CD4-positive, CD25-positive, alpha-beta regulatory T cell (primary cell): ENCODE measurements around the gene PLXNB3. TPM values are rescaled to one million over a fixed set of nuclear protein-coding genes. Genes with fewer than 3 reads are reported as not detected.
"Not testable (repeated sequence)": the region's sequence is repeated elsewhere in the genome, so short reads cannot be mapped to it uniquely, and the experiment has no call there.

Source experiments
- ATAC-seq, 2 donors: fragments of 150-1000 bp; cut with Tn5 transposase; one replicate each; pipeline ENCODE4 v1.10.0; 2021; ENCODE audit warnings: low read depth in 2 of 2, moderate number of reproducible peaks in 2 of 2, moderate library complexity in 1 of 2
- DNase-seq, 3 donors: peaks; one replicate each; pipeline versions ENCODE4 v3.0.0 to v3.0.0-alpha.2; 2012 to 2022; ENCODE audit warnings: mixed read lengths in 1 of 3
- H3K27ac ChIP-seq: one replicate; pipeline ENCODE4 v1.7.0; 2013; ENCODE audit warnings: mild to moderate bottlenecking, low read length; ENCODE audit not compliant: insufficient read depth, poor library complexity, severe bottlenecking
- H3K27me3 ChIP-seq: one replicate; pipeline ENCODE4 v1.7.0; 2013; ENCODE audit warnings: low read length; ENCODE audit not compliant: control insufficient read depth, insufficient read depth
- H3K36me3 ChIP-seq: one replicate; pipeline ENCODE4 v1.7.0; 2013; ENCODE audit warnings: mild to moderate bottlenecking, low read length, moderate library complexity; ENCODE audit not compliant: control insufficient read depth, insufficient read depth
- H3K4me1 ChIP-seq: 2 replicates; pipeline ENCODE4 v1.7.0; 2013; ENCODE audit warnings: mild to moderate bottlenecking, low read length; ENCODE audit not compliant: insufficient read depth, control insufficient read depth, poor library complexity, severe bottlenecking
- H3K4me3 ChIP-seq: one replicate; pipeline ENCODE4 v1.7.0; 2013; ENCODE audit warnings: low read depth, mild to moderate bottlenecking, low read length, moderate library complexity
- H3K9me3 ChIP-seq, 2 experiments: 1 replicate in 1 of 2; 2 replicates in 1 of 2; pipeline ENCODE4 v1.7.0; 2013; ENCODE audit warnings: low read length in 2 of 2, mild to moderate bottlenecking in 1 of 2, moderate library complexity in 1 of 2; ENCODE audit not compliant: control insufficient read depth in 2 of 2
- H3K27ac Mint-ChIP-seq, 3 donors: one replicate each; pipeline ENCODE4 v1.8.0; 2020 to 2022; ENCODE audit warnings: mild to moderate bottlenecking in 3 of 3, mixed read lengths in 3 of 3, moderate library complexity in 2 of 3
- H3K27me3 Mint-ChIP-seq: one replicate; pipeline ENCODE4 v1.8.0; 2022; ENCODE audit warnings: mild to moderate bottlenecking, mixed read lengths
- H3K36me3 Mint-ChIP-seq: one replicate; pipeline ENCODE4 v1.8.0; 2020; ENCODE audit warnings: mixed read lengths
- H3K4me1 Mint-ChIP-seq, 4 donors: one replicate each; pipeline ENCODE4 v1.8.0; 2020 to 2022; ENCODE audit warnings: mixed read lengths in 4 of 4, mild to moderate bottlenecking in 1 of 4
- H3K4me3 Mint-ChIP-seq, 4 donors: one replicate each; pipeline ENCODE4 v1.8.0; 2020 to 2022; ENCODE audit warnings: mild to moderate bottlenecking in 4 of 4, mixed read lengths in 4 of 4, moderate library complexity in 3 of 4
- H3K9me3 Mint-ChIP-seq, 7 donors: one replicate each; pipeline ENCODE4 v1.8.0; 2020 to 2022; ENCODE audit warnings: mixed read lengths in 7 of 7, mild to moderate bottlenecking in 3 of 7, moderate library complexity in 2 of 7
- polyA plus RNA-seq, 4 donors: library from polyadenylated mRNA; unstranded; fragments of 300-500 nt; fragmentation: Illumina TruSeq; gene quantifications; one replicate each; pipeline ENCODE4 v1.2.3, GENCODE V29; 2021
- total RNA-seq: library from RNA; stranded (reverse); gene quantifications from one replicate; pipeline ENCODE4 v1.2.3, GENCODE V29; 2022

PLXNB3 gene
- total and polyA plus RNA-seq, 5 donors from 2014 or later, result 0.52 TPM; not detected in 4

DNA sequence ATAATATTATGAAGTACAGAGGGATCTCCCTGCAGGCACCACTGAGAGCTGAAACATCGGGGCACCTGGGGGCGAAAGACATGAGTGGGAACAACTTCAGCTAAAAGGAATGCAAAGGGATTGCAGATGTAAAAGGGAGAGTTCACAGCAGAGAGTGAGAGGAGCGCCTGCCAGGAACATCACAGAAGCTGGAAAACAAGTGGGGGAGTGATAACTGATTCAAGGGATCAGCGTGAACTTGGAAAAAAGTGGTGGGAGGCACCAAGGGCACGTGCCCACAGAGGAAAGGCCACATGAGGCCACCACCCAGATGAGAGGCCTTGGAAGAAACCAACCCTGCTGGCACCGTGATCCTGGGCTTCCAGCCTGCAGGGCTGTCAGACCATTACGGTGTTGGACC, 15.0 kb upstream of the PLXNB3 start:
- not testable (repeated sequence) for H3K36me3 ChIP-seq, H3K9me3 Mint-ChIP-seq, DNase-seq, H3K4me3 ChIP-seq, H3K4me3 Mint-ChIP-seq, ATAC-seq, H3K4me1 Mint-ChIP-seq, H3K9me3 ChIP-seq, H3K36me3 Mint-ChIP-seq, H3K27ac Mint-ChIP-seq, H3K4me1 ChIP-seq, H3K27ac ChIP-seq, H3K27me3 ChIP-seq
- H3K27me3 Mint-ChIP-seq, result peaks cover 10% of the 10 kb centered on the region

DNA sequence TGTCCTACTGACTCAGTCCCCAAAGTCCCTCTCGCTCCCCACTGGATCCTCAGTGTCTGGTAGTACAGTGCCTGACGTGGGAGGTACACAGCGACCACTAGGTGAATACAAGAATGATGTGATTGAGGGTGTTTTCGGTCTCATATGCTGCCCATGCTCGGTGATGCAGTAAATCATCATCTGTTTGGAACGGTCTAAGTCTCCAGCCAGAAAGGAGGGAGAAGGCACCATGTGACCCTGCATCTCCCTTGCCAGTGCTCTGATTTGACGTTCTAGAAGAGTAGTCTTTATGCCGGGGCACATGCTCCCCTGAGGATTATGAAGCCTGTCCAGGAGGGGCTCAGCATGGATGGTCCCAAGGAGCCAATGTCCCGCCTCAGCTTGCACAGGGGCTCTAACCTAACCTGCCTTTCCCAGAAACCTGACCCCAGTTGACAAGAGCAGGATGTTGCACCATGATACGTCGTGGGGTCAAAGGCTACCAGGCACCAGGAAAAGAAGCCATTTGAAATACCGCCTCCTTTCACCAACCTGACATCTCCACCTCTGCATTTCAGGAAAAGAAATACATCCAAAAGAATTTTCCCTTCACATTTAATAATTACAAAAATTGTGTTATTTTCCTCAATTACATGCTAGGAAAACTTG, 13.8 kb upstream of the PLXNB3 start:
- Mint-ChIP-seq H3K4me1 (no peaks in the 10 kb centered on the region), H3K27ac (no peak overlapping the region), H3K27me3 (peaks cover 10% of the 10 kb centered on the region), H3K4me3 (no peak overlapping the region), H3K9me3 (no peaks in the 10 kb centered on the region), H3K36me3 (no peaks in the 10 kb centered on the region)
- Histone ChIP-seq H3K4me1 (no peaks in the 10 kb centered on the region), H3K36me3 (no peaks in the 10 kb centered on the region), H3K27ac (no peak overlapping the region), H3K4me3 (no peak overlapping the region), H3K27me3 (no peaks in the 10 kb centered on the region), H3K9me3 (no peaks in the 10 kb centered on the region)
- no peak for ATAC-seq
- DNase-seq, result no peak

DNA sequence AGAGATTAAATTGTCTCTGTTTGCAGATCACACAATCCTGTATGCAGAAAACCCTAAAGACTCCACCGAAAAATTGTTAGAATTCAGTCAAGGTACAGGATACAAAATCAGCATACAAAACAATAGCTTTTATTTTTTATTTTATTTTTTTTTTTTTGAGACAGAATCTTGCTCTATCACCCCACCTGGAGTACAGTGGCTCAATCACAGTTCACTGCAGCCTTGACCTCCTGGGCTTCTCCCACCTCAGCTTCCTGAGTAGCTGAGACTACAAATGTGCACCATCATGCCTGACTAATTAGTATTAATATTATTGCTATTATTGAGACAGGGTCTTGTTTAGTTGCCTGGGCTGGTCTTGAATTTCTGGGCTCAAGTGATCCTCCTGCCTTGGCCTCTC, 8.9 kb upstream of the PLXNB3 start:
- Mint-ChIP-seq H3K27ac (no peak overlapping the region), H3K9me3 (peaks cover 0 to 1% (median 0%) of the 10 kb centered on the region in 7 donors), H3K36me3 (no peaks in the 10 kb centered on the region), H3K4me3 (no peak overlapping the region), H3K4me1 (no peaks in the 10 kb centered on the region), H3K27me3 (peaks cover 5% of the 10 kb centered on the region)
- no peak overlapping the region for H3K4me3 ChIP-seq
- no peaks in the 10 kb centered on the region for H3K4me1 ChIP-seq
- H3K9me3 ChIP-seq, result no peaks in the 10 kb centered on the region
- ATAC-seq (no peak), DNase-seq (no peak)
- no peaks in the 10 kb centered on the region for H3K27me3 ChIP-seq
- H3K36me3 ChIP-seq, result no peaks in the 10 kb centered on the region
- no peak overlapping the region for H3K27ac ChIP-seq

DNA sequence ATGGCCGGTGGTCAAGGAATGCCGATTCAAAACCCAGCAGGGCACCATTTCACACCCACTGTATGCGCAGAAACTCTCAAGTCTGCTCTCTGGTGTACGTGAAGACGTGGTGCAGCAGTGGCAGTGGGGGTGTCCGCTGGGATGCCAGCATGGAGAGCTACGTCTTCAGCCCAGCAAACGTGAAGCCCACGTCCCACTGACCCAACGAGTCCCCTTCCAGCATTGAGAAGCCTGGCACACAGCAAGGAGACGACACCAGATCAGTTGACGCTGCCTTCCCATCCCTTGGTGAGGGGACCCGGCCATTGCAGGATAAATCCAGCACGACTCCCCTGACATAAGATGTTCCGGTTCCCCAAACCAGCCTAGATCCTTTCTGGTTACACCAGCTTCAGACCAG, 2.2 kb upstream of the PLXNB3 start:
- DNase-seq (no peak), ATAC-seq (no peak)
- Histone ChIP-seq H3K36me3 (no peaks in the 10 kb centered on the region), H3K4me3 (no peak overlapping the region), H3K9me3 (no peaks in the 10 kb centered on the region), H3K27me3 (no peaks in the 10 kb centered on the region), H3K4me1 (no peaks in the 10 kb centered on the region), H3K27ac (no peak overlapping the region)
- Mint-ChIP-seq H3K9me3 (no peaks in the 10 kb centered on the region), H3K4me1 (peaks cover 0 to 4% (median 0%) of the 10 kb centered on the region in 4 donors), H3K27me3 (no peaks in the 10 kb centered on the region), H3K27ac (no peak overlapping the region), H3K36me3 (no peaks in the 10 kb centered on the region), H3K4me3 (no peak overlapping the region)

DNA sequence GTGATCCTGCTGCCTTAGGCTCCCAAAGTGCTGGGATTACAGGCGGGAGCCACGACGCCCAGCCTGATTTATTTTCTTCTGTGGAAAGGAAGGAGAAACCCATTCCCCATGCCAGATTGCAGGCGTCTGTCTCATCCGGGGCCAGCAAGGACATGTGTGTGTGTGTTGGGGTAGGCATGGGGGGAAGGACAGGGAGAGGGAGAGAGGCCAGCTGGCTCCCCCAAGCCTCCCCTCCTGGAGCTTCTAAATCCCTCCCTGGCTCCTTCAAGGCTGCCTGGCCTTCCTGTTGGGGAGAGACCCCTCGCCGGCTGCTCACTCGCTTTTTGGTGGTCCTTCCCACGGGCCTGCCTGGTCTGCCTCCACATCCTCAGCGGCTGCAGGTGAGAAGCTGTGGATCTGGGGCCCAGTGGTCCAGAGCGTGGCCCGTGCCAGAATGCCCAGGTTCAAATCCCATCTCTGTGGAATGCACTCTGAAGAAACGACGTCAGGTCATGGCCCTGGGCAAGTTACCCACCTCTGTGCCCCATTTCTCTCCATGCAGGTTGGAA, 1.3 kb upstream of the PLXNB3 start:
- H3K27ac ChIP-seq, result no peak overlapping the region
- Mint-ChIP-seq H3K4me1 (peaks cover 0 to 4% (median 0%) of the 10 kb centered on the region in 4 donors), H3K27ac (peak overlapping the region in 1 of 3 donors; percentile 43), H3K36me3 (no peaks in the 10 kb centered on the region), H3K4me3 (no peak overlapping the region), H3K27me3 (no peaks in the 10 kb centered on the region), H3K9me3 (no peaks in the 10 kb centered on the region)
- no peaks in the 10 kb centered on the region for H3K36me3 ChIP-seq
- no peaks in the 10 kb centered on the region for H3K27me3 ChIP-seq
- no peak overlapping the region for H3K4me3 ChIP-seq
- H3K4me1 ChIP-seq, result no peaks in the 10 kb centered on the region
- ATAC-seq, result no peak
- DNase-seq, result no peak
- no peaks in the 10 kb centered on the region for H3K9me3 ChIP-seq

DNA sequence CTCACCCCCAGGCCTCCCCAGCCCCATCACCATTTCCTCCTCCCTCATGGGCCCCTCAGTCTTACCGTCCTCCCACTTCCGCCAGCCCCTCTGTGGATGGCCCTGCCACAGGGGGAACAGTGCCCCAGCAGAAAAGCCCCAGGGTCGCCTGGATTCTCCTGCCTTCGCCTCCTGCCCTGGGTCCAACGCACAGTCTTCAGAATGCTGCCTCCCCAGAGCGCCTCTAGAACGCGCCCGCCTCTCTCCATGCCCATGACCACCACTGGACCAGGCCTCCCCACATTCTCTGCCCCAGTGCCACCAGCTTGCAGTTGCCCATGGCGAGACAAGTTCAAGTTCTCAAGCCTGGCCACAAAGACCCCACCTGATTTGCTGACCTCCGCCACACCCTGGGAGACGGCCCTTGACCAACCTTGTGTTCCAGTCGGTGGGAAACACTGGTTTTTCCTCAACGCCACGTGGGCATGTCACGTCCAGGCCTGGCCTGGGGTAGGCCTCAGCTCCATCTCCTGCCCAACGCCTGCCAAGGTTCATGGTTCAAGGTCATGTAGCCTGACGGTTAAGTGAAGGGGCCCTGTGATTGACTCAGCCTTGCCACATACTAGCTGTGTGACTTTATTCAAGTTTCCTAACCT, 634 bp upstream of the PLXNB3 start:
- no peak overlapping the region for H3K4me3 Mint-ChIP-seq
- no peaks in the 10 kb centered on the region for H3K9me3 Mint-ChIP-seq
- Histone ChIP-seq H3K9me3 (no peaks in the 10 kb centered on the region), H3K27me3 (no peaks in the 10 kb centered on the region), H3K36me3 (no peaks in the 10 kb centered on the region), H3K27ac (no peak overlapping the region), H3K4me1 (no peaks in the 10 kb centered on the region), H3K4me3 (no peak overlapping the region)
- H3K36me3 Mint-ChIP-seq, result no peaks in the 10 kb centered on the region
- H3K27ac Mint-ChIP-seq, result no peak overlapping the region
- no peak for DNase-seq
- H3K4me1 Mint-ChIP-seq, result peaks cover 0 to 4% (median 0%) of the 10 kb centered on the region in 4 donors
- no peaks in the 10 kb centered on the region for H3K27me3 Mint-ChIP-seq
- ATAC-seq, result no peak

DNA sequence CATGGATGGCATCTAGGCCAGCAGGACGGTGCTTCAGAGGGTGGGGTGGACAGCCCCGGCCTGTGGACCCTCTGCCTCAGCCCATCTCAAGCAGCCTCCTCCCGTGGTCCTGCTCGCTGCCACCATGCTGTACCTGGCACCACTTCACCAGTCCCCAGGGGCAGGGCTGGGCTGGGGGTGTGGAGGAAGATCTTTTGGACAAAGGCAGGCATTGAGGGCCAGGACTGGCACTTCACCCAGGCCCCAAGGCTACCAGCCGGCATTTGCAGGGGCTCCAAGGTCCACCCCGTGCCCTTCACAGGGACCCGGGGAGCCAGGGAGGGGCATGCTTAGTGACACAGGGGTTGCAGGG, 713 bp downstream of the PLXNB3 start:
- H3K27me3 ChIP-seq, result no peaks in the 10 kb centered on the region
- Mint-ChIP-seq H3K36me3 (no peaks in the 10 kb centered on the region), H3K4me1 (peaks cover 0 to 4% (median 0%) of the 10 kb centered on the region in 4 donors), H3K27ac (no peak overlapping the region), H3K4me3 (no peak overlapping the region), H3K9me3 (no peaks in the 10 kb centered on the region), H3K27me3 (no peaks in the 10 kb centered on the region)
- no peak for ATAC-seq
- H3K4me1 ChIP-seq, result no peaks in the 10 kb centered on the region
- no peak overlapping the region for H3K27ac ChIP-seq
- DNase-seq, result no peak
- no peak overlapping the region for H3K4me3 ChIP-seq
- no peaks in the 10 kb centered on the region for H3K36me3 ChIP-seq
- H3K9me3 ChIP-seq, result no peaks in the 10 kb centered on the region
